Measurements from ENCODE around the gene RPP30.
"Not testable (repeated sequence)": the region's sequence is repeated elsewhere in the genome, so short reads cannot be mapped to it uniquely, and the experiment has no call there.

Gene RPP30

DNA sequence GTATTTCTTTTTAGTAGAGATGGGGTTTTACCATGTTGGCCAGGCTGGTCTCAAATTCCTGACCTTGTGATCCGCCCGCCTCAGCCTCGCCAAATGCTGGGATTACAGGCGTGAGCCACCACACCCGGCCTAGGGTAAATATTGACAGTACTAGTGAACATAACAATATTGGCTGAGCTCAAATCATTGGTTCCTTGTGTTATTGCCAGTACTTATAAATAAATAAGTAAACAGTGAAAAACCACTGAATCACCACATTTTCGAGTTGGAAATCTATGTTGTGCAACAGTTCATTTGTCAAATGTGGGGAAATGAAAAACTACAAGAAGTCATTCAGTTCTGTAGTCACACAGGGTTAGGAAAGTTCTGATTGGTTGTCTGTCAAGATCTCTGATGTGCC is 15.8 kb downstream of the RPP30 start:
- TF ChIP-seq, protein P1, sequence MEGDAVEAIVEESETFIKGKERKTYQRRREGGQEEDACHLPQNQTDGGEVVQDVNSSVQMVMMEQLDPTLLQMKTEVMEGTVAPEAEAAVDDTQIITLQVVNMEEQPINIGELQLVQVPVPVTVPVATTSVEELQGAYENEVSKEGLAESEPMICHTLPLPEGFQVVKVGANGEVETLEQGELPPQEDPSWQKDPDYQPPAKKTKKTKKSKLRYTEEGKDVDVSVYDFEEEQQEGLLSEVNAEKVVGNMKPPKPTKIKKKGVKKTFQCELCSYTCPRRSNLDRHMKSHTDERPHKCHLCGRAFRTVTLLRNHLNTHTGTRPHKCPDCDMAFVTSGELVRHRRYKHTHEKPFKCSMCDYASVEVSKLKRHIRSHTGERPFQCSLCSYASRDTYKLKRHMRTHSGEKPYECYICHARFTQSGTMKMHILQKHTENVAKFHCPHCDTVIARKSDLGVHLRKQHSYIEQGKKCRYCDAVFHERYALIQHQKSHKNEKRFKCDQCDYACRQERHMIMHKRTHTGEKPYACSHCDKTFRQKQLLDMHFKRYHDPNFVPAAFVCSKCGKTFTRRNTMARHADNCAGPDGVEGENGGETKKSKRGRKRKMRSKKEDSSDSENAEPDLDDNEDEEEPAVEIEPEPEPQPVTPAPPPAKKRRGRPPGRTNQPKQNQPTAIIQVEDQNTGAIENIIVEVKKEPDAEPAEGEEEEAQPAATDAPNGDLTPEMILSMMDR (conservative IDR thresholded peaks at IDR 0.05; ENCODE audit: low read length): no peak
- peak; percentile 14 for DNase-seq (ENCODE audit: low read depth)

DNA sequence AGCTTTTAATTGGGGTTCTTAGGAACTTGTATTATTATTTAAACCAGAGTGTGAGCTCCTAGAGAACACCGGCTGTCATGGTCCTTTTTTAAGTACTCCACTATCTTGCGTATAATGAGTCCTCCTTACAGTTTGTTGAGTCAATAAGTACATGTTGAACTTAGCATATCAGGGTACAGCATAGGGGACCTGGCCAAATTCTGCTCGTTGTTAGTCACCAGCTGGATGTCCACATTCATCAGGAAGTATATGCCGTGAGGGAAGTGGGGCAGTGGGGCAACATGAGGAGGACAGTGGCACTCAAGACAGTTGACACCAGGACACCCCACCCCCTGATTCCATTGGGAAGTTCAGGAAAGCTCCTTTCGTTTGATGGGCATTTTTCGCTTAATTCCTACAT is 16.6 kb downstream of the RPP30 start:
- DNase-seq (ENCODE audit: low read depth): no peak
- no peak overlapping the region for H3K4me3 ChIP-seq (ENCODE audit: low read length)
- TF ChIP-seq, protein P1 (conservative IDR thresholded peaks at IDR 0.05; ENCODE audit: low read length): no peak

More for the DNA sequence above, 15.8 kb downstream of the RPP30 start:
- no peak overlapping the region for H3K4me3 ChIP-seq (ENCODE audit: low read length)

GRCh38 chr10:90889636-90890035 is 17.9 kb downstream of the RPP30 start:
- no peak overlapping the region for H3K4me3 ChIP-seq (ENCODE audit: low read length)
- TF ChIP-seq, protein P1 (conservative IDR thresholded peaks at IDR 0.05; ENCODE audit: low read length): no peak
- DNase-seq (ENCODE audit: low read depth): peak; percentile 33

GRCh38 chr10:90890347-90890746 is 18.6 kb downstream of the RPP30 start:
- TF ChIP-seq, protein P1 (conservative IDR thresholded peaks at IDR 0.05; ENCODE audit: low read length): no peak
- DNase-seq (ENCODE audit: low read depth): peak; percentile 21
- H3K4me3 ChIP-seq (ENCODE audit: low read length): no peak overlapping the region

DNA sequence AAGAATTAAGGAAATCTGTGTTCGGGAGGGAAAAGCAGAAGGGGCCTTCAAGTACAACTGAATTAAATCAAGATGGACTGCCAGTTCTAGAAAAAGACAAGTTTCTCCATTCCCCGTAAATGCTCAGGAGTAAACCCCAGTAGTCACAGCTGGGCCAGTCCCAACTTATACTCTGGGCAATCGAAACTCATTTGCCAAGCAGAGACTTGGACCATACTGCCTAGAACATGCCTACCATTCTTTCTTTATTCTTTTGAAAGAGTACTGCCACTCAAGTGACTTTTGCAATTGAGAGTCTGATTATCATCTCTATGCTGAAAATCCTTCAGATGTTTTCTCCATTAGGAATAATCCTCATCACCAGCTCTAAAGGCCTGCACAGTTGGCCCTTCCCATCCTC is 21.4 kb downstream of the RPP30 start:
- no peak for DNase-seq (ENCODE audit: low read depth)
- TF ChIP-seq, protein P1 (conservative IDR thresholded peaks at IDR 0.05; ENCODE audit: low read length): no peak
- no peak overlapping the region for H3K4me3 ChIP-seq (ENCODE audit: low read length)

GRCh38 chr10:90896916-90897315 is 25.1 kb downstream of the RPP30 start:
- DNase-seq (ENCODE audit: low read depth); H3K4me3 ChIP-seq (ENCODE audit: low read length): not testable (repeated sequence)

GRCh38 chr10:90905925-90906324 is 34.2 kb downstream of the RPP30 start:
- H3K4me3 ChIP-seq (ENCODE audit: low read length): no peak overlapping the region
- no peak for DNase-seq (ENCODE audit: low read depth)
- TF ChIP-seq, protein P1 (conservative IDR thresholded peaks at IDR 0.05; ENCODE audit: low read length): no peak

- TF ChIP-seq, protein P1 (conservative IDR thresholded peaks at IDR 0.05; ENCODE audit: low read length): no peak
- DNase-seq (ENCODE audit: low read depth): no peak
- no peak overlapping the region for H3K4me3 ChIP-seq (ENCODE audit: low read length)
Observed at GRCh38 chr10:90906596-90906995, 34.8 kb downstream of the RPP30 start.
